A549 (cell line): Measurements from ENCODE around the gene PTX4. TPM values are rescaled to one million over a fixed set of nuclear protein-coding genes. Genes with fewer than 3 reads are reported as not detected.

Experiments used
- ATAC-seq, 2 experiments: fragments of 200-7000 bp in 1 of 2; fragments of >200 bp in 1 of 2; cut with Nextera tagmentation in 1 of 2; cut with Tn5 transposase in 1 of 2; 3 replicates each; pipeline versions ENCODE4 v1.8.0 to v1.9.1; 2018 to 2020; ENCODE audit warnings: mild to moderate bottlenecking in 1 of 2, moderate library complexity in 1 of 2
- CTCF ChIA-PET: fragments of 300-600 bp; sonication (Branson Sonifier 250); formaldehyde crosslinking; extraction: SDS; loops from one replicate; lab custom pipeline; 2021; ENCODE audit warnings: antibody characterized with exemption, inconsistent platforms; lab: Yijun Ruan, JAX
- POLR2A ChIA-PET: fragments of 350-600 bp; formaldehyde crosslinking; extraction: SDS; loops from one replicate; lab custom pipeline; 2021; ENCODE audit warnings: antibody characterized with exemption, inconsistent platforms; lab: Yijun Ruan, JAX
- DNase-seq, 2 experiments: peaks; one replicate each; pipeline versions ENCODE4 v3.0.0 to v3.0.0-alpha.2; 2011 to 2016; ENCODE audit warnings: low read depth in 1 of 2, low spot score in 1 of 2
- FAIRE-seq: peaks from 2 replicates; lab custom pipeline; 2011; peaks lifted over from hg19 to GRCh38; lab: Jason Lieb, UNC
- H3K27ac ChIP-seq, 2 experiments: fragments of >200 bp; sonication (Bioruptor Twin); formaldehyde crosslinking; 3 replicates each; pipeline ENCODE4 v1.5.1; 2016 to 2017
- H3K4me1 ChIP-seq: fragments of >200 bp; sonication (Bioruptor Twin); formaldehyde crosslinking; 3 replicates; pipeline ENCODE4 v1.6.1; 2016
- H3K4me2 ChIP-seq: fragments of >200 bp; sonication (Bioruptor Twin); formaldehyde crosslinking; 3 replicates; pipeline ENCODE4 v1.6.1; 2016
- H3K4me3 ChIP-seq: fragments of >200 bp; sonication (Bioruptor Twin); formaldehyde crosslinking; 3 replicates; pipeline ENCODE4 v1.5.1; 2016
- H3K9me3 ChIP-seq: fragments of >200 bp; sonication (Bioruptor Twin); formaldehyde crosslinking; 3 replicates; pipeline ENCODE4 v1.6.1; 2016
- CBX2 ChIP-seq: fragments of 200-600 bp; sonication (generic); IDR thresholded peaks from 2 replicates; pipeline ENCODE4 v1.6.1; 2016; ENCODE audit warnings: low read depth, mild to moderate bottlenecking, borderline replicate concordance
- CHD2 ChIP-seq: fragments of 150-350 bp; IDR thresholded peaks from 2 replicates; pipeline ENCODE4 v1.6.1; 2014; ENCODE audit warnings: low read length; ENCODE audit not compliant: partially characterized antibody
- CHD4 ChIP-seq: fragments of 200-600 bp; sonication (generic); IDR thresholded peaks from 2 replicates; pipeline ENCODE4 v1.6.1; 2016; ENCODE audit warnings: antibody characterized with exemption, mild to moderate bottlenecking, borderline replicate concordance
- EHF ChIP-seq: fragments of 250-450 bp; sonication (Bioruptor Pico); IDR thresholded peaks from 2 replicates; pipeline ENCODE4 v1.5.0; 2020; ENCODE audit warnings: mild to moderate bottlenecking
- FOSB ChIP-seq: fragments of 250-450 bp; sonication (Bioruptor Pico); IDR thresholded peaks from 2 replicates; pipeline ENCODE4 v1.5.0; 2020; ENCODE audit warnings: mild to moderate bottlenecking, moderate library complexity
- FOSL2 ChIP-seq, 2 experiments: fragments of 450-650 bp in 1 of 2; fragments of >200 bp in 1 of 2; sonication (Bioruptor Twin) in 1 of 2; formaldehyde crosslinking; IDR thresholded peaks; 2 replicates each; pipeline versions ENCODE4 v1.5.0 to v1.6.1; 2016 to 2020; ENCODE audit warnings: mild to moderate bottlenecking in 1 of 2, moderate library complexity in 1 of 2
- FOXS1 ChIP-seq: fragments of 250-450 bp; sonication (Bioruptor Pico); IDR thresholded peaks from 2 replicates; pipeline ENCODE4 v1.5.0; 2020; ENCODE audit warnings: mild to moderate bottlenecking, moderate library complexity
- GATA3 ChIP-seq: IDR thresholded peaks from 2 replicates; pipeline ENCODE4 v1.6.1; 2012; ENCODE audit warnings: borderline replicate concordance
- HDAC2 ChIP-seq: fragments of 200-600 bp; sonication (generic); IDR thresholded peaks from 2 replicates; pipeline ENCODE4 v1.6.1; 2016
- KDM1A ChIP-seq: fragments of 200-600 bp; sonication (generic); IDR thresholded peaks from 2 replicates; pipeline ENCODE4 v1.6.1; 2016; ENCODE audit warnings: low read depth, mild to moderate bottlenecking
- NFE2L2 ChIP-seq: fragments of 150-350 bp; conservative IDR thresholded peaks from 2 replicates; pipeline ENCODE4 v1.6.1; 2014; ENCODE audit warnings: low read length
- NPAS2 ChIP-seq: fragments of 250-450 bp; sonication (Bioruptor Pico); IDR thresholded peaks from 2 replicates; pipeline ENCODE4 v1.8.0; 2022; ENCODE audit warnings: mild to moderate bottlenecking, moderate library complexity, borderline replicate concordance
- PBX3 ChIP-seq: IDR thresholded peaks from 2 replicates; pipeline ENCODE4 v1.6.1; 2012
- PHF8 ChIP-seq: fragments of 200-600 bp; sonication (generic); IDR thresholded peaks from 2 replicates; pipeline ENCODE4 v1.6.1; 2016; ENCODE audit warnings: low read depth, mild to moderate bottlenecking, antibody characterized with exemption, moderate library complexity, borderline replicate concordance
- RAD21 ChIP-seq, 2 experiments: fragments of >200 bp in 1 of 2; sonication (Bioruptor Twin) in 1 of 2; formaldehyde crosslinking in 1 of 2; IDR thresholded peaks in 1 of 2; conservative IDR thresholded peaks in 1 of 2; 2 replicates in 1 of 2; 3 replicates in 1 of 2; pipeline ENCODE4 v1.6.1; 2012 to 2018; ENCODE audit warnings: inconsistent platforms in 1 of 2
- RARB ChIP-seq: fragments of 250-450 bp; sonication (Bioruptor Pico); IDR thresholded peaks from 2 replicates; pipeline ENCODE4 v1.8.0; 2021; ENCODE audit warnings: mild to moderate bottlenecking, moderate library complexity
- REST ChIP-seq: fragments of 200-600 bp; sonication (generic); IDR thresholded peaks from 2 replicates; pipeline ENCODE4 v1.6.1; 2016; ENCODE audit warnings: antibody characterized with exemption, mild to moderate bottlenecking, moderate library complexity
- TFCP2L1 ChIP-seq: fragments of 250-450 bp; sonication (Bioruptor Pico); IDR thresholded peaks from 2 replicates; pipeline ENCODE4 v1.5.0; 2021; ENCODE audit warnings: mild to moderate bottlenecking
- ZSCAN20 ChIP-seq: fragments of 250-450 bp; sonication (Bioruptor Pico); IDR thresholded peaks from 2 replicates; pipeline ENCODE4 v1.8.0; 2022; ENCODE audit warnings: mild to moderate bottlenecking, moderate library complexity
- WGBS: methylation state at CpG from one replicate; pipeline ENCODE4 v1.1.6; 2017; ENCODE audit errors: missing lambda C conversion rate; 5-methylcytosine and 5-hydroxymethylcytosine counted together
- polyA plus RNA-seq, 4 experiments: library from polyadenylated mRNA; depleted of rRNA in 3 of 4; stranded (reverse); fragments of >200 nt; fragmentation: RNase III in 1 of 4; extraction: RNeasy Plus Mini Kit Qiagen cat#74134 plus additional on column Dnase treatment in 1 of 4; gene quantifications; 2 replicates in 3 of 4; 3 replicates in 1 of 4; pipeline ENCODE4 v1.2.3, GENCODE V29; 2011 to 2017
- TF ChIP-seq, protein P1 (sequence below): fragments of >200 bp; sonication (Bioruptor Twin); formaldehyde crosslinking; IDR thresholded peaks from 3 replicates; pipeline ENCODE4 v1.5.1; 2016
- TF ChIP-seq, protein P2 (sequence below): fragments of 250-450 bp; sonication (Bioruptor Pico); IDR thresholded peaks from 2 replicates; pipeline ENCODE4 v1.5.0; 2020; ENCODE audit warnings: low read depth, mild to moderate bottlenecking, moderate library complexity

PTX4 gene
- polyA plus RNA-seq, 2 of the 4 experiments (the other 2 are of a cell fraction) = not detected

DNA sequence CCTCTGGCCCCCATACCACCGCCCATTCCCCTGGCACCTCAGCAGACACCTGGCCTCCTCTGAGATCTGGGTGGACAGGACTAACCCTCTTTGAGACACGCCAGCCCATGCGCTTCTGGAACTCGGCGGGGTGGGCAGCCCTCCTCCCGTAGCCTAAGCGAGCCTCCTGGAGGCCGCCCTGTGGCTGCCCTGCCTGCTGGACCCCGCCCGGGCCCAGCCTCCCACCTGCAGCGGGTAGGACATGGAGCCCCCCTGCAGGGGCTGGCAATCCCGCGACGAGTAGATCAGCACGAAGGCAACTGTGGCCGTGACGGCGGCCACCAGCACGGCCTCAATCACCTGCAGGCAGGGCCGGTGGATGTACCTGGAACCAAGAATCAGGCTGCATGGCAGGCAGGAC is 36.2 kb downstream of the PTX4 start (continued):
- TF ChIP-seq REST = no peak

DNA sequence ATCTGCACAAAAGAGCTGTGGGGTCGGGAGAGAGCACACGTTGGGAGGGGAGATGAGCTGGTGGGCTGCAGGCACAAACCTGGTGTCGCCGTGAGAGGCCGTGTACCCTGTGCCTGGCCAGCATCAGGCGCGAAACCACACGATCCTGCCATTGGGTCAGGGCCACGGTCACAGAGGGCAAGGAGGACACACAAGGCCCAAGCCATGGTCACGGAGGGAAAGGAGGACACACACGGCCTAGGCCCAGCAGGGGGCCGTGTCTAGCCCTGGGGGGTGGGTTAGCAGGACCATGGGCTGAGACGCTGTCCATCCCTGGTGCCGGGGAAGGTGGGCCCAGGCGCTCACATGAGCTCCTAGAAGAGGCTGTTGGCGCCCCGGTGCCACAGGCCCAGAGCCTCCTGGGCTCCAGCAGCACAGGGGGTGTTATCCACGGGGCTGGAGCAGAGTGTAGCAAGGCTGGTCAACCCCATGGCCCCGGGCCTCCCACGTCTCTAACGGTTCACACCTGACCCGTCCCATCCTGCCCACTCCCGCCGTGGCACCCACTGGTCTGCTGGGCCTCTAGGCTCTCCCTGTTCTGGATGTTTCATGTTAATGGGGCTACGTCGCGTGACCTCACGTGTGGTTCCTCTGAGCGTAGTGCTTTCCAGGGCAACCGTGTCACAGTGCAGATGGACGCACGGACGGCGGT is 36.9 kb downstream of the PTX4 start:
- DNase-seq (no peak), FAIRE-seq (no peak), ATAC-seq (no peak)
- CTCF ChIA-PET = interaction anchor here (1.0 kb wide), 1 partner anchor 12 kb away, joined by 4 read pairs; no protein-coding TSS in a partner anchor
- Histone ChIP-seq H3K4me1 (no peaks in the 10 kb centered on the region), H3K4me3 (no peak overlapping the region), H3K4me2 (no peak overlapping the region), H3K9me3 (no peaks in the 10 kb centered on the region), H3K27ac (no peak overlapping the region)
- POLR2A ChIA-PET = no interaction called here
- TF ChIP-seq RAD21 (conservative IDR thresholded peaks at IDR 0.05 in 1 of 2, IDR thresholded peaks at IDR 0.05 in 1 of 2) (no peak), HDAC2 (no peak), KDM1A (no peak), FOSL2 (IDR thresholded peaks at IDR 0.05) (no peak), FOSL2 (CRISPR knock-in tag; IDR thresholded peaks at IDR 0.05) (no peak), GATA3 (no peak)
- WGBS = 90% methylated on average over 34 of the region's 34 CpGs

- no peak overlapping the region for H3K4me2 ChIP-seq
- ChIA-PET POLR2A (no interaction called here), CTCF (interaction anchor here (1.0 to 1.1 kb wide), 2 partner anchors 13 kb away, joined by 3 to 4 read pairs; no protein-coding TSS in a partner anchor)
- no peaks in the 10 kb centered on the region for H3K9me3 ChIP-seq
- ATAC-seq (no peak), DNase-seq (no peak), FAIRE-seq (no peak)
- no peak overlapping the region for H3K4me3 ChIP-seq
- no peaks in the 10 kb centered on the region for H3K4me1 ChIP-seq
- H3K27ac ChIP-seq = no peak overlapping the region
- WGBS = 97% methylated on average over 21 of the region's 21 CpGs
- TF ChIP-seq CHD4 (no peak), PHF8 (no peak), TFCP2L1 (CRISPR knock-in tag) (no peak), PBX3 (no peak), CBX2 (no peak), EHF (CRISPR knock-in tag) (no peak), ZSCAN20 (CRISPR knock-in tag) (no peak), CHD2 (no peak), RARB (no peak), FOSB (CRISPR knock-in tag) (no peak), NPAS2 (no peak), FOXS1 (no peak), REST (no peak), NFE2L2 (no peak)
- TF ChIP-seq, protein P1, sequence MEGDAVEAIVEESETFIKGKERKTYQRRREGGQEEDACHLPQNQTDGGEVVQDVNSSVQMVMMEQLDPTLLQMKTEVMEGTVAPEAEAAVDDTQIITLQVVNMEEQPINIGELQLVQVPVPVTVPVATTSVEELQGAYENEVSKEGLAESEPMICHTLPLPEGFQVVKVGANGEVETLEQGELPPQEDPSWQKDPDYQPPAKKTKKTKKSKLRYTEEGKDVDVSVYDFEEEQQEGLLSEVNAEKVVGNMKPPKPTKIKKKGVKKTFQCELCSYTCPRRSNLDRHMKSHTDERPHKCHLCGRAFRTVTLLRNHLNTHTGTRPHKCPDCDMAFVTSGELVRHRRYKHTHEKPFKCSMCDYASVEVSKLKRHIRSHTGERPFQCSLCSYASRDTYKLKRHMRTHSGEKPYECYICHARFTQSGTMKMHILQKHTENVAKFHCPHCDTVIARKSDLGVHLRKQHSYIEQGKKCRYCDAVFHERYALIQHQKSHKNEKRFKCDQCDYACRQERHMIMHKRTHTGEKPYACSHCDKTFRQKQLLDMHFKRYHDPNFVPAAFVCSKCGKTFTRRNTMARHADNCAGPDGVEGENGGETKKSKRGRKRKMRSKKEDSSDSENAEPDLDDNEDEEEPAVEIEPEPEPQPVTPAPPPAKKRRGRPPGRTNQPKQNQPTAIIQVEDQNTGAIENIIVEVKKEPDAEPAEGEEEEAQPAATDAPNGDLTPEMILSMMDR = no peak
- TF ChIP-seq, protein P2, sequence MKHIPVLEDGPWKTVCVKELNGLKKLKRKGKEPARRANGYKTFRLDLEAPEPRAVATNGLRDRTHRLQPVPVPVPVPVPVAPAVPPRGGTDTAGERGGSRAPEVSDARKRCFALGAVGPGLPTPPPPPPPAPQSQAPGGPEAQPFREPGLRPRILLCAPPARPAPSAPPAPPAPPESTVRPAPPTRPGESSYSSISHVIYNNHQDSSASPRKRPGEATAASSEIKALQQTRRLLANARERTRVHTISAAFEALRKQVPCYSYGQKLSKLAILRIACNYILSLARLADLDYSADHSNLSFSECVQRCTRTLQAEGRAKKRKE (CRISPR knock-in tag) = no peak
These were observed 37.9 kb downstream of the PTX4 start for GRCh38 chr16:1450841-1451240.
